Measurements from ENCODE around the gene UMAD1.

The UMAD1 gene

DNA sequence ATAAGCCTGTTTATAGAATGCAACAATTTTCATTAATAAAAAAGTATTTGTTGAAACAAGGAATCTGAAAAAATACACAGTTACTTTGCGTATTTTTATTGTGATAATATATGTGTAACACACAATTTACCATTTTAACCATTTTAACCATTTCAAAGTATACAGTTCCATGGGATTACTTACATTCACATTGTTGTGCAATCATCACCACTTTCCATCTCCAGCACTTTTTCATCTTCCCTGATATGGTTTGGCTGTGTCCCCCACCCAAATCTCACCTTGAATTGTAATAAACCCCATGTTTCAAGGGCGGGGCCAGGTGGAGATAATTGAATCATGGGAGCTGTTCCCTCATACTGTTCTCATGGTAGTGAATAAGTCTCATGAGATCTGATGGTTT, 266.8 kb downstream of the UMAD1 start:
- no peak for DNase-seq

DNA sequence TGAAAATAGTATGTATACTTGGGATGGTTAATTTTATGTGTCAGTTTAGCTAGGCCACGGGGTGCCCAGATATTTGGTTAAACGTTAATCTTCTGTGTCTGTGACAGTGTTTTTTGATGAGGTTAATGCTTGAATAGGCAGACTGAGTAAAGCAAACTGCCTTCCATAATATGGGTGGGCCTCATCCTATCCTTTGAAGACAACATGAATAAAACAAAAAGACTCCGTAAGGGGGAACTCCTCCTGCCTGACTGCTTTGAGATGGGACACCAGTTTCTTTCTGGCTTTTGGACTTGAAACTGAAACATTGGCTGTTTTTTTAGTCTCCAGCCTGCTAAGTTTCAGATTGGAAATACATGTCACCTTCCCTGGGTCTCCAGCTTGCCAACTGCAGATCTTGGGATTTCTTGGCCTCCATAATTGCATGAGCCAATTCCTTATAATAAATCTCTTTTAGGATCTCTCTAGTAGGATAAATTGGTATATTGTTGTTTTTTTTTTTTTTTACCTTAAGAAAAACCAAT, 268.1 kb downstream of the UMAD1 start:
- DNase-seq: no peak

- no peak for DNase-seq
These were observed 268.8 kb downstream of the UMAD1 start for GRCh38 chr7:7909376-7909775.

DNA sequence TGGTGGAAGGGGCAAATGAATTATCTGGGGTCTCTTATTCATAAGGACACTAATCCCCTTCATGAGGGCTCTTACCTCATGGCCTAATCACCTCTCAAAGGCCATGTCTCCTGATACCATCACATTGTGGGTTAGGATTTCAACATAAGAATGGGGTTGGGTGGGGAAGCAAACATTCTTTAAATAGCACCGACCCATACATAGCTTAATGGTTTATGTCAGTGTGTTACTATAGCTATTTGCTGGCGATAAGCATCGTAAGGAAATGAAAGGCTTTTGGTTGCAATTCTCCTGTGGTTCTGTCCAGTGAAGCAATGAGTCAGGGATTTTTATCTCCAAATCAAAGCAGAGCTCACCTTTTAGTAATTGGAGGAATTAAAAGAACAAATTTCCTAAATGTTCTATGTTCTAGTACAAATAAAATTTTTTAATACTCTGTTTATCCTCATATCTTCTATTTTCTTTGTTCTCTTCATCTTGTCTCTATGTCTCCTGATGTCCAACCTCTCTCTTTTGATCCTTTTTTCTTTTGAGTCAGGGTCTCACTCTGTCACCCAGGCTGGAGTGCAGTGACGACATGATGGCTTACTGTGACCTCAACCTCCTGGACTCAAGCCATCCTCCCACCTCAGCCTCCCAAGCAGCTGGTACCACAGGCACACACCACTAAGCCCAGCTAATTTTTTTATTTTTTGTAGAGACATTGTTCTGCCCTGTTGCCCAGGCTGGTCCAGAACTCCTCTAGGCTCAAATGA, 271.0 kb downstream of the UMAD1 start:
- DNase-seq: no peak

DNA sequence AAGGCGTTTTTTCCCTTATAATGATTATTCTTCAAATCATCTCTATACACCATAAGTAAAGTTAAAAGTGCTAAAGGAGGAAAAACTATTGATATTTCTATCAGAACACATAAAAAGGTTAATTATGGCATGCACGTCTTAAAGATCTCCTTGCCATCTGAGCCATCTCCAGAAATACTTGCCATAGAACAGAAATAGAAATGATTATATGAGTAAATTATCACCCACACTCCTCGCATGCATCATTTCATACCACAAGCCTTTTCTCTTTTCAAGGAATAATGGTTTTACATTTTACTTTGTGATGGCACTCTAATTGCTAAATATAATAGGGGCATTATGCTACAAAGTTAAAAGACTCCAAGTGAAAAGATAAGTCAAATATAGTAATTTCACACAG, 272.4 kb downstream of the UMAD1 start:
- no peak for DNase-seq

- no peak for DNase-seq
These were observed 273.0 kb downstream of the UMAD1 start for GRCh38 chr7:7913504-7913903.

- no peak for DNase-seq
These were observed 274.0 kb downstream of the UMAD1 start for GRCh38 chr7:7914547-7914946.

DNA sequence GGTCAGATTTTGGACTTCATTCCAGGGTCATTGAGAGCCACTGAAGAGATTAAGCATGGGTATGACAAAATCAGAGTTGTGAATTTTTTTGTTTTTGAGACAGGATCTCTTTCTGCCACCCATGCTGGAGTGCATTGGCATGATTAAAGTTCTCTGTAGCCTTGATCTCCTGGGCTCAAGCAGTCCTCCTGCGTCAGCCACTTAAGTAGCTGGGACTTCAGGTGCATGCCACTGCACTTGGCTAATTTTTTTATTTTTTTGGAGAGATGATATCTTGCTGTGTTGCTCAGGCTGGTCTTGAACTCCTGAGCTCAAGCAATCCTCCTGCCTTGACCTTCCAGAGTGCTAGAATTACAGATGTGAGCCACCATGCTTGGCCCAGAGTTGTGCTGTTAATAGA, 275.5 kb downstream of the UMAD1 start:
- DNase-seq: no peak

GRCh38 chr7:7917593-7917992, 277.0 kb downstream of the UMAD1 start:
- no peak for DNase-seq

DNA sequence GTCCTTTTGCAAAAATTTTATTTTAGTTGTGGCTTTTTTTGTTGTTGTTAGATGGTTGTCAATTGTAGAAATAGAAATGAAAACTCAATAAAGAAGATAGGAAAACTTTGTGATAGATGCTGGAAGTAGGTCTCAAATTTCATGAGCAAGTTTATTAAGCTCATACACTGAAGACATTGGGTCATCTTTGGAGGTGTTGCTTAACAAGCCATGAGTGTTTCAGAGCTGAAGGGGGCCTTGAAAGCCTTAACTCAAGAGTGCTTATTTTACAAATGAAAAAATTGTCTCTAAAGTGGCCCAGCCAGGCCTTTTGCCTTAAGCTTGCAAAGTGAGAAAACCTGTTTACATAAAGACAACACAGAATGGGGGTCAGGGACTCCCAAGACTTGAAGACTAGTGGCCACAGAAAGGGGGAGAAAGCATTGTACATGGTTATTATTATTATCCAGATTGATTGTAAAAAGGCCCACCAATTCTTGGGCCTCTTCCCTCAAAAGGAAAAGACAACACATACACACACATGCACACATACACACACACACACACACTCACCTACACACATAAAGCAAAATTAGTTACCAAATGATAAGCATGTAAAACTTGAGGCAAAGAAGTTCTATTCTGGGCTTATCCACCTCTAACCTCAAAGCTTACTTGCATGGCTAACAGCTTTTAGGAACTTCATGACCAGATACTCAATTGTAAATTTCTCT, 278.3 kb downstream of the UMAD1 start:
- no peak for DNase-seq

- DNase-seq: no peak
These were observed 278.9 kb downstream of the UMAD1 start for GRCh38 chr7:7919449-7919945.

GRCh38 chr7:7920056-7920455, 279.5 kb downstream of the UMAD1 start:
- DNase-seq: no peak

DNA sequence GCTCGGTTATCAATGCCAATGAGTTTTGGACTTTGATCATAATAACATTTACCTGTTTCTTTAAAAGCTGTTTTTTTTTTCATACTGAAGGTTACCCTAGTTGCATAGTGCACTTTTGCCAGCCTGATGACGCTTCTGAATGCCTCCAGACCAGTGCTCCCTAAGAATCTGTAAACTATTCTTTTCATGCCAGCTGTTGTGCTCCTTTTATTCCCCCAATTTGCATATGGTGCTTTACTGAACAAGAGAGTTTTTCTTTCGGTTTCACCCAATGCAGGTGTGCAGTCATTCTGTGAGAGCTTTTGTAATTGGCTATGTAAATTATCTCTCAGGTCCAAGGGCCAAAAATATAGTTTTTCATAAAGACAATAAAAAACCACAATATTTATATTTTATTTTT, 279.9 kb downstream of the UMAD1 start:
- no peak for DNase-seq

DNA sequence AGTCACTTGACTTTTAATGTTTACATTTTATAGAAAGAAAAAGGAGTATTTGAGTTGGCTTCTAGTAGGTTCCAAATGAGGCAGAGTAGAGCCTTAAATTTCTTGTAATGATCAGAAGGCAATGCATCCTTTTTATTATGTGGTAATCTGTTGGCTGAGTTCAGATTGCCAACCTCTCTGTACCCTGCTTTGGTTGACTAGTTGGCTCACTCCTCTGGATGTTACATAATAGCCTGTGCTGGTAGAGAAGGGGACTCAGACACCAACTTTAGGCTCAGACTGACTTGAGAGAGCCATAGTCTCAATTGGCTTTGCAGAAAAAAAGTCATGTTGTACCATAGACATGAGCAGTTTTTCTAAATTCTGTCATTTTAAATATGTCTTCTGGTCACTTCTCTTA, 281.3 kb downstream of the UMAD1 start:
- DNase-seq: peak; percentile 26

DNA sequence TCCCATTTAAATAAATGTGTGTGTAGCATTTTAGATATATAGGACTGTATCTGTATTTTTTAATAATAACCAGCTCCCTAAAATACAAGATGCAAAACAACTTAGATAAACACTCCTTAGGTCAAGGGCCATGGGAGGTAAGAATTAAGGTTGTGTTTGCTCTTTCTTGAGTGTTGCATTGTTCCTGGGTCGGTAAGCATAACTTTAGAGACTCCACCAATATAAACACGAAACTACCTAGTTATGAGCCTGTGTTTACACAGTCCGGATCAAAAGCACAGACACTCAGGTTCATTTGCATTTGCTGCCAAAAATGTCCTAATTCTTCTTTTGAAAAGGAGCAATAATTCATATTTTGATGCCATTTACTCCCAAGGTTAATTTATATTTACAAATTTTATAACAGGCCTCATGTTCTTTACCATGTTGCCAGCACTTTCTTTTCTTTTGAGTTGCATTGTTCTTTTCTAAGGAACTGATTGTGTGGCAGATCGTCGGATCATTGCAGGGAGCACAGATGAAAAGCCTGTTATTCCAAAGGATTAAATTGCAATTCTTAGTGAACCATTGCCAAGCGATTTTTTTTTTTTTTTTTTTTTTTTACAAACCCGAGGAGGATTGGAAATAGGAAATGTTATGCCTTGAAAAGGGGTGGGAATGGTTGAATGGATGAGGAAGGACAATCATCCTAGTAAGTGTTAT, 282.3 kb downstream of the UMAD1 start:
- no peak for DNase-seq

GRCh38 chr7:7923818-7924217, 283.3 kb downstream of the UMAD1 start:
- no peak for DNase-seq

- no peak for DNase-seq
These were observed 283.8 kb downstream of the UMAD1 start for GRCh38 chr7:7924303-7924702.
